Lung (tissue), 12 donors: ENCODE results near the gene DDX27. TPM values are rescaled to one million over a fixed set of nuclear protein-coding genes. Genes with fewer than 3 reads are reported as not detected.

Experiments used
- ATAC-seq: fragments of 200-7000 bp; cut with Tn5 transposase; one replicate; pipeline ENCODE4 v1.9.1; 2020; ENCODE audit warnings: moderate number of reproducible peaks; ENCODE audit not compliant: insufficient read depth, low FRiP score
- DNase-seq, 3 donors: peaks; one replicate each; pipeline ENCODE4 v3.0.0-alpha.2; 2013 to 2017
- H3K27ac ChIP-seq, 2 donors: one replicate each; pipeline ENCODE4 v1.5.1; 2013; ENCODE audit warnings: mild to moderate bottlenecking in 2 of 2, moderate library complexity in 2 of 2, control low read depth in 1 of 2, inconsistent platforms in 1 of 2, low read depth in 1 of 2, low read length in 1 of 2
- H3K27me3 ChIP-seq, 3 donors: one replicate each; pipeline ENCODE4 v1.5.1; 2013; ENCODE audit warnings: low read length in 2 of 3; ENCODE audit not compliant: control insufficient read depth in 3 of 3, insufficient read depth in 3 of 3
- H3K36me3 ChIP-seq, 4 donors: one replicate each; pipeline ENCODE4 v1.5.1; 2013; ENCODE audit warnings: low read length in 4 of 4, mild to moderate bottlenecking in 1 of 4, moderate library complexity in 1 of 4; ENCODE audit not compliant: control insufficient read depth in 4 of 4, insufficient read depth in 4 of 4
- H3K4me1 ChIP-seq, 5 donors: one replicate each; pipeline ENCODE4 v1.5.1; 2013; ENCODE audit warnings: low read length in 5 of 5, mild to moderate bottlenecking in 2 of 5, moderate library complexity in 1 of 5; ENCODE audit not compliant: control insufficient read depth in 5 of 5, insufficient read depth in 5 of 5
- H3K4me3 ChIP-seq: one replicate; pipeline ENCODE4 v1.5.1; 2013; ENCODE audit warnings: mild to moderate bottlenecking, control low read depth, moderate library complexity
- H3K9ac ChIP-seq, 2 donors: one replicate each; pipeline ENCODE4 v1.5.1; 2013; ENCODE audit warnings: low read length in 2 of 2, control low read depth in 1 of 2; ENCODE audit not compliant: insufficient read depth in 1 of 2
- H3K9me3 ChIP-seq, 4 donors: one replicate each; pipeline ENCODE4 v1.5.1; 2013; ENCODE audit warnings: low read length in 3 of 4, mild to moderate bottlenecking in 1 of 4, moderate library complexity in 1 of 4; ENCODE audit not compliant: control insufficient read depth in 4 of 4, insufficient read depth in 3 of 4
- CTCF ChIP-seq: IDR thresholded peaks from 2 replicates; pipeline ENCODE4 v1.5.1; 2012; ENCODE audit warnings: mild to moderate bottlenecking; ENCODE audit errors: control extremely low read depth, extremely low read depth
- WGBS, 2 donors: extraction: QIAGEN DNeasy Blood & Tissue Kit; methylation state at CpG; one replicate each; pipeline ENCODE4 v1.1.7; 2013; 5-methylcytosine and 5-hydroxymethylcytosine counted together
- polyA plus RNA-seq, 2 donors: library from polyadenylated mRNA; stranded (reverse); fragments of 200-250 nt; gene quantifications; one replicate each; pipeline ENCODE4 v1.2.1, GENCODE V29; 2013
- total RNA-seq, 2 donors: library from RNA; depleted of rRNA in 1 of 2; stranded (reverse); fragments of >200 nt in 1 of 2; gene quantifications; one replicate each; pipeline ENCODE4 v1.2.1, GENCODE V29; 2014 to 2021
- donor health status: control.
- donor health status: control.
- donor health status: Bipolar disorder and iron deficiency.
- donor health status: healthy.
- donor health status: DM: yes; HTN: yes; CAD: no.

The DDX27 gene
- total and polyA plus RNA-seq, 4 donors: 24.9 to 30.0 (median 26.1) TPM

GRCh38 chr20:49245921-49246740 is 26.9 kb downstream of the DDX27 start:
- peaks cover 0 to 16% (median 0%) of the 10 kb centered on the region in 5 donors for H3K4me1 ChIP-seq
- ATAC-seq (peak; percentile 35), DNase-seq (peak; percentile 23 to 67 (median 62))
- H3K9me3 ChIP-seq: no peaks in the 10 kb centered on the region
- no peaks in the 10 kb centered on the region for H3K27me3 ChIP-seq
- WGBS, 2 donors: 38% methylated on average over 3 of the region's 3 CpGs
- peaks cover 40 to 59% (median 54%) of the 10 kb centered on the region in 4 donors for H3K36me3 ChIP-seq
- peak overlapping the region in 1 of 2 donors; percentile 26 for H3K27ac ChIP-seq
- H3K4me3 ChIP-seq: no peak overlapping the region
- H3K9ac ChIP-seq: no peak overlapping the region
- TF ChIP-seq CTCF: peak; percentile 32

- ATAC-seq (no peak), DNase-seq (no peak)
- Histone ChIP-seq H3K27me3 (no peaks in the 10 kb centered on the region), H3K9ac (no peak overlapping the region), H3K9me3 (no peaks in the 10 kb centered on the region), H3K4me1 (peaks cover 0 to 16% (median 0%) of the 10 kb centered on the region in 5 donors), H3K27ac (peak overlapping the region in 1 of 2 donors; percentile 10), H3K4me3 (no peak overlapping the region), H3K36me3 (peaks cover 34 to 63% (median 55%) of the 10 kb centered on the region in 4 donors)
- no peak for TF ChIP-seq CTCF
- WGBS, 2 donors: 91 to 92% methylated on average over 8 of the region's 8 CpGs
Measured at GRCh38 chr20:49247169-49247723, 28.0 kb downstream of the DDX27 start.

GRCh38 chr20:49247792-49248191 is 28.6 kb downstream of the DDX27 start:
- Histone ChIP-seq H3K36me3 (peaks cover 34 to 61% (median 57%) of the 10 kb centered on the region in 4 donors), H3K4me1 (peaks cover 0 to 16% (median 0%) of the 10 kb centered on the region in 5 donors), H3K27ac (peak overlapping the region in 1 of 2 donors; percentile 65), H3K4me3 (no peak overlapping the region), H3K9ac (no peak overlapping the region), H3K9me3 (no peaks in the 10 kb centered on the region), H3K27me3 (no peaks in the 10 kb centered on the region)
- DNase-seq: peak in 1 of 3 donors; percentile 34
- ATAC-seq: no peak
- 29 to 48% methylated on average over 5 of the region's 5 CpGs for WGBS, 2 donors
- TF ChIP-seq CTCF: no peak
